OCI-LY1 (cell line): ENCODE measurements around the gene RNF141.

Experiments
- H2AFZ ChIP-seq: fragments of 200-600 bp; sonication (generic), shearing (Covaris generic); 2 replicates; pipeline ENCODE4 v1.6.0; 2014; ENCODE audit warnings: antibody characterized with exemption, mild to moderate bottlenecking, low read length
- H3F3A ChIP-seq: fragments of 200-600 bp; sonication (generic), shearing (Covaris generic); 2 replicates; pipeline ENCODE4 v1.6.0; 2014; ENCODE audit warnings: mild to moderate bottlenecking, antibody characterized with exemption, low read length, moderate library complexity; ENCODE audit not compliant: insufficient read depth
- H3K27ac ChIP-seq: fragments of 200-600 bp; sonication (generic); 2 replicates; pipeline ENCODE4 v1.5.1; 2014; ENCODE audit warnings: low read length, mixed run types, mild to moderate bottlenecking, low read depth; ENCODE audit not compliant: poor library complexity, severe bottlenecking
- H3K27me3 ChIP-seq: fragments of 200-600 bp; sonication (generic); 2 replicates; pipeline ENCODE4 v1.6.0; 2014; ENCODE audit warnings: antibody characterized with exemption, mild to moderate bottlenecking, low read length, moderate library complexity; ENCODE audit not compliant: insufficient read depth
- H3K36me3 ChIP-seq: fragments of 200-600 bp; sonication (generic); 2 replicates; pipeline ENCODE4 v1.6.1; 2014; ENCODE audit warnings: mild to moderate bottlenecking, antibody characterized with exemption, low read length, moderate library complexity, mixed read lengths; ENCODE audit not compliant: insufficient read depth
- H3K4me1 ChIP-seq: fragments of 200-600 bp; sonication (generic); 2 replicates; pipeline ENCODE4 v1.5.1; 2014; ENCODE audit warnings: mild to moderate bottlenecking, low read length, moderate library complexity; ENCODE audit not compliant: insufficient read depth, severe bottlenecking
- H3K4me2 ChIP-seq: fragments of 200-600 bp; sonication (generic), shearing (Covaris generic); 2 replicates; pipeline ENCODE4 v1.6.1; 2014; ENCODE audit warnings: low read length
- H3K4me3 ChIP-seq: fragments of 200-600 bp; sonication (generic); 2 replicates; pipeline ENCODE4 v1.5.1; 2014; ENCODE audit warnings: low read length, low read depth, mild to moderate bottlenecking, mixed read lengths; ENCODE audit not compliant: poor library complexity, severe bottlenecking
- H3K79me2 ChIP-seq: fragments of 200-600 bp; shearing (Covaris generic); 2 replicates; pipeline ENCODE4 v1.6.1; 2016; ENCODE audit warnings: mixed run types, low read length, mixed read lengths; ENCODE audit not compliant: insufficient read depth
- H3K9ac ChIP-seq: fragments of 200-600 bp; sonication (generic), shearing (Covaris generic); 2 replicates; pipeline ENCODE4 v1.6.1; 2014; ENCODE audit warnings: mild to moderate bottlenecking, low read length, mixed read lengths
- H3K9me2 ChIP-seq: fragments of 200-600 bp; sonication (generic), shearing (Covaris generic); 2 replicates; pipeline ENCODE4 v1.6.1; 2014; ENCODE audit warnings: low read depth, mild to moderate bottlenecking, low read length, mixed read lengths
- H3K9me3 ChIP-seq: fragments of 200-600 bp; shearing (Covaris generic); 2 replicates; pipeline ENCODE4 v1.6.1; 2014; ENCODE audit warnings: low read length, mixed read lengths
- H4K20me1 ChIP-seq: fragments of 200-600 bp; sonication (generic), shearing (Covaris generic); 2 replicates; pipeline ENCODE4 v1.6.0; 2016; ENCODE audit warnings: mild to moderate bottlenecking, low read length; ENCODE audit not compliant: insufficient read depth
- EZH2 ChIP-seq: fragments of 200-600 bp; sonication (generic), shearing (Covaris generic); IDR thresholded peaks from 2 replicates; pipeline ENCODE4 v1.8.0; 2017; ENCODE audit warnings: borderline replicate concordance, mixed run types, mild to moderate bottlenecking, antibody characterized with exemption, low read length, moderate library complexity, mixed read lengths
- TF ChIP-seq, protein P1 (sequence below): fragments of 200-600 bp; sonication (generic), shearing (Covaris generic); IDR thresholded peaks from 2 replicates; pipeline ENCODE4 v1.5.1; 2017; ENCODE audit warnings: mild to moderate bottlenecking, antibody characterized with exemption, low read length, moderate library complexity, mixed read lengths

Gene RNF141

DNA sequence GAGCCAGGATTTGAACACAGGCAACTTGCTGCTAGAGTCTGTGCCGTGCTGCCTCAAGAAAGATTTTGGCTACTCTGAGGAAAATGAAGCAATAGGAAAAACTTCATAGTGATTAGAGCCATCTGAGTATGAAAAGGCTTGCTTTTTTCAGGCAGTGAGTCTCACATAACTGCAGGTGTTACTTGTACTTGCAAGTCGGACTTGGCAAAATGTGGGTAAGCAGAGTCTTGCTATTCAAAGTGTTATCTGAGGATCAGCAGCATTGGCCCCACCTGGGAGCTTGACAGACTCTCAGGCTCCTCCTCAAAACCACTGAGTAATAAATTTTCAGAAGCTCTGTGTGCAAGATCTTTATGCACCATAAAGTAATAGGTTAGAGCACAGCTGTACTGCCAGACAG, 18.1 kb downstream of the RNF141 start:
- Histone ChIP-seq H3K27me3 (no peaks in the 10 kb centered on the region), H3K4me2 (no peak overlapping the region), H3K36me3 (peaks cover 15% of the 10 kb centered on the region; the same call in 1 of the 2 replicates), H3K79me2 (no peaks in the 10 kb centered on the region), H3K9me3 (no peaks in the 10 kb centered on the region), H2AFZ (no peak overlapping the region), H3K4me1 (no peaks in the 10 kb centered on the region), H4K20me1 (no peaks in the 10 kb centered on the region), H3K4me3 (no peak overlapping the region), H3K9ac (no peak overlapping the region), H3K27ac (no peak overlapping the region), H3F3A (no peaks in the 10 kb centered on the region), H3K9me2 (no peaks in the 10 kb centered on the region)
- TF ChIP-seq, protein P1, sequence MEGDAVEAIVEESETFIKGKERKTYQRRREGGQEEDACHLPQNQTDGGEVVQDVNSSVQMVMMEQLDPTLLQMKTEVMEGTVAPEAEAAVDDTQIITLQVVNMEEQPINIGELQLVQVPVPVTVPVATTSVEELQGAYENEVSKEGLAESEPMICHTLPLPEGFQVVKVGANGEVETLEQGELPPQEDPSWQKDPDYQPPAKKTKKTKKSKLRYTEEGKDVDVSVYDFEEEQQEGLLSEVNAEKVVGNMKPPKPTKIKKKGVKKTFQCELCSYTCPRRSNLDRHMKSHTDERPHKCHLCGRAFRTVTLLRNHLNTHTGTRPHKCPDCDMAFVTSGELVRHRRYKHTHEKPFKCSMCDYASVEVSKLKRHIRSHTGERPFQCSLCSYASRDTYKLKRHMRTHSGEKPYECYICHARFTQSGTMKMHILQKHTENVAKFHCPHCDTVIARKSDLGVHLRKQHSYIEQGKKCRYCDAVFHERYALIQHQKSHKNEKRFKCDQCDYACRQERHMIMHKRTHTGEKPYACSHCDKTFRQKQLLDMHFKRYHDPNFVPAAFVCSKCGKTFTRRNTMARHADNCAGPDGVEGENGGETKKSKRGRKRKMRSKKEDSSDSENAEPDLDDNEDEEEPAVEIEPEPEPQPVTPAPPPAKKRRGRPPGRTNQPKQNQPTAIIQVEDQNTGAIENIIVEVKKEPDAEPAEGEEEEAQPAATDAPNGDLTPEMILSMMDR = no peak
- TF ChIP-seq EZH2 = no peak

DNA sequence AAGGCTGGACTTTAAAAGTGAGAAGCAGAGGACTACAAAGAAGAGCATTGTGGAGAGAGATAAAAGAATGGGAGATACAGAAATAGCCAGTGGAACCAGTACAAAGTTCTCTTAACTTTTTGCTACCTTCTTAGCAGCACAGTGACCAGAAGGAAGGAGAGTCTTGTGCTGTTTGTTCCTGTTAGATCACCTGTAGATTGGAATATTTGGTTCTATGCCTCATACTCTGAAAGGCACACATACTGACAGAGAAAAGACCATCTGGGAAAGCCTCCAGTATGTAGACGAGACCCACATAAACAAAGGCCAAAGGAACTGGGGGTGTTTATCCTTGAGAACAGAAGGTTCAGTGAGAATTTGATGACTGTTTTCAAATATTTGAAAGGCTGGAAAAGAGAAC, 18.7 kb downstream of the RNF141 start:
- Histone ChIP-seq H3K4me1 (no peaks in the 10 kb centered on the region), H2AFZ (no peak overlapping the region), H3K36me3 (peaks cover 13% of the 10 kb centered on the region; the same call in 1 of the 2 replicates), H3K27ac (no peak overlapping the region), H3F3A (no peaks in the 10 kb centered on the region), H4K20me1 (no peaks in the 10 kb centered on the region), H3K9me2 (no peaks in the 10 kb centered on the region), H3K9me3 (no peaks in the 10 kb centered on the region), H3K4me3 (no peak overlapping the region), H3K9ac (no peak overlapping the region), H3K4me2 (no peak overlapping the region), H3K79me2 (no peaks in the 10 kb centered on the region), H3K27me3 (no peaks in the 10 kb centered on the region)
- TF ChIP-seq, protein P1 = no peak
- TF ChIP-seq EZH2 = no peak

DNA sequence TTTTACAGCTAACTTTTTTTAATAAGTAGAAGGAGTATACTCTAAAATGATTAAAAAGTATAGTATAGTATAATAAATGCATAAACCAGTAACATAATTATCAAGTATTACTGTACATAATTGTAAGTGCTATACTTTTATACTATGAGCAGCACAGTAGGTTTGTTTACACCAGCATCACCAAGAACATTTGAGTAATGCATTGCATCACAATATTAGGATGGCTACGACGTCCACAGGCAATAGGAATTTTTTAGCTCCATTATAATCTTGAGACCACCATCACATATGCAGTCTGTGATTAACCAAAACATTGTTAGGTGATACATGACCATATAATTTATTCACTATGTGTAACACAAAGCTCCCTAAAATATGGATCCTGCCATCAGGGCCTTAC, 20.4 kb downstream of the RNF141 start:
- no peaks in the 10 kb centered on the region for H3K9me2 ChIP-seq
- H3K4me3 ChIP-seq = no peak overlapping the region
- TF ChIP-seq, protein P1 = no peak
- no peak for TF ChIP-seq EZH2
- no peak overlapping the region for H3K4me2 ChIP-seq
- H2AFZ ChIP-seq = no peak overlapping the region
- no peaks in the 10 kb centered on the region for H4K20me1 ChIP-seq
- H3K9ac ChIP-seq = no peak overlapping the region
- no peak overlapping the region for H3K27ac ChIP-seq
- H3K4me1 ChIP-seq = no peaks in the 10 kb centered on the region
- H3K36me3 ChIP-seq = peaks cover 13% of the 10 kb centered on the region; the same call in 1 of the 2 replicates
- H3F3A ChIP-seq = no peaks in the 10 kb centered on the region
- no peaks in the 10 kb centered on the region for H3K27me3 ChIP-seq
- H3K9me3 ChIP-seq = no peaks in the 10 kb centered on the region
- no peaks in the 10 kb centered on the region for H3K79me2 ChIP-seq
